GM12878 (cell line): ENCODE data around the gene CCDC32.

Experiments used
- CBFB ChIP-seq: IDR thresholded peaks from 2 replicates; pipeline ENCODE4 v1.6.1; 2016; ENCODE audit warnings: antibody characterized with exemption, low read depth
- CTCF ChIP-seq, 3 experiments: IDR thresholded peaks in 2 of 3; conservative IDR thresholded peaks in 1 of 3; 2 replicates each; pipeline ENCODE4 v1.5.1; 2011; ENCODE audit warnings: low read depth in 3 of 3, low read length in 3 of 3, mild to moderate bottlenecking in 3 of 3, control low read depth in 2 of 3, moderate library complexity in 2 of 3, inconsistent platforms in 1 of 3, mixed read lengths in 1 of 3; ENCODE audit not compliant: control insufficient read depth in 2 of 3, insufficient read depth in 1 of 3; ENCODE audit errors: extremely low read depth in 1 of 3
- ETV6 ChIP-seq, 2 experiments: fragments of 450-650 bp in 1 of 2; IDR thresholded peaks in 1 of 2; conservative IDR thresholded peaks in 1 of 2; 2 replicates each; pipeline ENCODE4 v1.6.1; 2014; ENCODE audit warnings: antibody characterized with exemption in 1 of 2, borderline replicate concordance in 1 of 2, low read depth in 1 of 2, mild to moderate bottlenecking in 1 of 2, moderate library complexity in 1 of 2
- IRF3 ChIP-seq: fragments of 450-650 bp; IDR thresholded peaks from 2 replicates; pipeline ENCODE4 v1.6.1; 2014; ENCODE audit warnings: mild to moderate bottlenecking
- NFYB ChIP-seq: IDR thresholded peaks from 2 replicates; pipeline ENCODE4 v1.6.1; 2011; ENCODE audit warnings: low read depth, mild to moderate bottlenecking, low read length, improper control_type of control experiment, moderate library complexity; ENCODE audit not compliant: insufficient read depth
- POLR2A ChIP-seq: IDR thresholded peaks from 2 replicates; pipeline ENCODE4 v1.6.1; 2011; ENCODE audit warnings: low read depth, mild to moderate bottlenecking, low read length
- RCOR1 ChIP-seq: conservative IDR thresholded peaks from 2 replicates; pipeline ENCODE4 v1.6.1; 2012; ENCODE audit warnings: low read depth, low read length, improper control_type of control experiment
- RUNX3 ChIP-seq: IDR thresholded peaks from 2 replicates; pipeline ENCODE4 v1.6.1; 2012; ENCODE audit warnings: low read length, inconsistent platforms
- SP1 ChIP-seq: IDR thresholded peaks from one replicate; pipeline ENCODE4 v1.6.1; 2011; ENCODE audit warnings: low read depth, low read length
- ZBTB33 ChIP-seq: fragments of 450-650 bp; IDR thresholded peaks from 2 replicates; pipeline ENCODE4 v1.6.1; 2017; ENCODE audit warnings: mild to moderate bottlenecking

DNA sequence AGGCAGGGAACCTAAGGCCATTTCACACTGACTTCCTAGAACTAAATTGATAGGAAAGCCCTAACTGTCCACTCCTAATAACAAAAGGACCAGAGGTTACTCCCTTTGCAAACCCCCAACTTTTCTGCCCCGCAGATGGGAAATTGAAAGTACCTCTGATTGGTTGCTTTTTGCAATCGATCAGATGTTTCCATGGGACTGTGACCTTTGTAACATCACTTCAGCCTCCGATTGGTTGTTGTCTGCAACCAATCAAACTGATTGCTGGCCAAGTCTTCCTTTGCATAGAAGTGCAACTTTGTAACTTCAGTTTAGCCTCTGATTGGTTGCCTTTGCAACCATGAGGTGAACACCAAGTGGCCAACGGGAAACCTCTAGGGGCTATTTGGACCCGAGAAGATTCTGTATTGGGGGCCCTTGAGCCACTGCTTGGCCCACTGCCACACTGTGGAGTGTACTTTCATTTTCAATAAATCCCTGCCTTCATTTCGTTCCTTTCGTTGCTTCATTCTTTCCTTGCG, 17.9 kb upstream of the CCDC32 start:
- TF ChIP-seq ETV6 (conservative IDR thresholded peaks at IDR 0.05 in 1 of 2, IDR thresholded peaks at IDR 0.05 in 1 of 2; ENCODE audit: borderline replicate concordance in 1 of 2, low read depth in 1 of 2): no peak
- no peak for TF ChIP-seq ZBTB33
- no peak for TF ChIP-seq IRF3
- no peak for TF ChIP-seq RCOR1
- TF ChIP-seq SP1: no peak
- TF ChIP-seq CTCF (IDR thresholded peaks at IDR 0.05 in 2 of 3, conservative IDR thresholded peaks at IDR 0.05 in 1 of 3; ENCODE audit: control insufficient read depth in 2 of 3, extremely low read depth in 1 of 3, insufficient read depth in 1 of 3, low read depth in 3 of 3, low read length in 3 of 3): no peak
- TF ChIP-seq NFYB: 0 out of 2 replicates have a peak, but pooled peaks have one; percentile 31
- no peak for TF ChIP-seq CBFB
- no peak for TF ChIP-seq RUNX3
- no peak for TF ChIP-seq POLR2A
